Measurements from ENCODE around the gene CRISP1.

DNA sequence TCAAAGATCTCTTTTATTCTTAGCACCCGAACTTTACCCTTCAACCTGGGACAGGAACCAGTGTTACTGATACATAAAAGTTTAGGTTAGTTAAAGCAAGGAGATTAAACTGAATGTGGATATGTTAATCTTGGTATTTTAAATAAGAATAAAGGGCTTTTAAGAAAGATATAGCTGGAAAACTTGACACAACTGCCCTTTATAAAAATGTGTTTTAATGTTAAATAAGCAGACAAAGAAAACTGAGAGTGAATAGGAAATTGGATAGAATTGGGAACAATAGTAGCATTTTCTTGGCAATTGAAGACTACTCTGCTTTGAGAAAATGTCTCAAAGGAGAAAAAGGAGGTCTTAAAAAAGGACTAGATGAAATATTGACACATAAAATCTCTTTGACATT lies 45.9 kb upstream of the CRISP1 start:
- TF ChIP-seq, protein P1, sequence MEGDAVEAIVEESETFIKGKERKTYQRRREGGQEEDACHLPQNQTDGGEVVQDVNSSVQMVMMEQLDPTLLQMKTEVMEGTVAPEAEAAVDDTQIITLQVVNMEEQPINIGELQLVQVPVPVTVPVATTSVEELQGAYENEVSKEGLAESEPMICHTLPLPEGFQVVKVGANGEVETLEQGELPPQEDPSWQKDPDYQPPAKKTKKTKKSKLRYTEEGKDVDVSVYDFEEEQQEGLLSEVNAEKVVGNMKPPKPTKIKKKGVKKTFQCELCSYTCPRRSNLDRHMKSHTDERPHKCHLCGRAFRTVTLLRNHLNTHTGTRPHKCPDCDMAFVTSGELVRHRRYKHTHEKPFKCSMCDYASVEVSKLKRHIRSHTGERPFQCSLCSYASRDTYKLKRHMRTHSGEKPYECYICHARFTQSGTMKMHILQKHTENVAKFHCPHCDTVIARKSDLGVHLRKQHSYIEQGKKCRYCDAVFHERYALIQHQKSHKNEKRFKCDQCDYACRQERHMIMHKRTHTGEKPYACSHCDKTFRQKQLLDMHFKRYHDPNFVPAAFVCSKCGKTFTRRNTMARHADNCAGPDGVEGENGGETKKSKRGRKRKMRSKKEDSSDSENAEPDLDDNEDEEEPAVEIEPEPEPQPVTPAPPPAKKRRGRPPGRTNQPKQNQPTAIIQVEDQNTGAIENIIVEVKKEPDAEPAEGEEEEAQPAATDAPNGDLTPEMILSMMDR (IDR thresholded peaks at IDR 0.05 in 4 of 5, conservative IDR thresholded peaks at IDR 0.05 in 1 of 5) = no peak
- no peak for TF ChIP-seq POLR2A (IDR thresholded peaks at IDR 0.05)

Measured in gastrocnemius medialis (tissue), 4 donors.